ENCODE results near the gene IQSEC3. TPM values are rescaled to one million over a fixed set of nuclear protein-coding genes. Genes with fewer than 3 reads are reported as not detected.
"Not testable (repeated sequence)": the region's sequence is repeated elsewhere in the genome, so short reads cannot be mapped to it uniquely, and the experiment has no call there.

Gene IQSEC3
- 1 to 10 TPM; 3.2 to 3.6 TPM for total RNA-seq

DNA sequence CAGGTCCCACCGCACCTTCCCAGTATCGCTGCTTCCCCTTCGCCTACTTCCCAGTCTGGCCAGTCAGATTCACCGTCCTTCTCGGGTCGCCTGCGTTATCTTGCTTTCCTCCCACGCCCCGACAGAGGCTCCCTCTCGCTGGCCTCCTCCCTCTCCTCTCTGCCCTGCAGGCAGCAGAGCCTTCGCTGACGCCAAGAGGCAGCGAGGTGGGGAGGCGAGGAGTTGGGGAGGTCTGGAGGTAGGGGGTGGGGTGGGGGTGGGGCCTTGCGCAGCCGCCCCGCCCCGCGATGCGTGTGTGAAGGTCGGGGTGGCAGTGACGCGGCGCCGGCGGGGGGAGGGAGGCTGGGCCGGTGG lies at the start of gene IQSEC3:
Gene IQSEC3 (plus strand): TSS at position 340 of the 354 bp plus-strand sequence. CDS start 116 bp downstream, outside the sequence.
- not testable (repeated sequence) for DNase-seq, H3K9me3 Mint-ChIP-seq, H3K4me3 Mint-ChIP-seq, H3K27ac Mint-ChIP-seq, H3K4me1 Mint-ChIP-seq, H3K36me3 Mint-ChIP-seq
- H3K27me3 Mint-ChIP-seq: peaks cover 55% of the 10 kb centered on the region

DNA sequence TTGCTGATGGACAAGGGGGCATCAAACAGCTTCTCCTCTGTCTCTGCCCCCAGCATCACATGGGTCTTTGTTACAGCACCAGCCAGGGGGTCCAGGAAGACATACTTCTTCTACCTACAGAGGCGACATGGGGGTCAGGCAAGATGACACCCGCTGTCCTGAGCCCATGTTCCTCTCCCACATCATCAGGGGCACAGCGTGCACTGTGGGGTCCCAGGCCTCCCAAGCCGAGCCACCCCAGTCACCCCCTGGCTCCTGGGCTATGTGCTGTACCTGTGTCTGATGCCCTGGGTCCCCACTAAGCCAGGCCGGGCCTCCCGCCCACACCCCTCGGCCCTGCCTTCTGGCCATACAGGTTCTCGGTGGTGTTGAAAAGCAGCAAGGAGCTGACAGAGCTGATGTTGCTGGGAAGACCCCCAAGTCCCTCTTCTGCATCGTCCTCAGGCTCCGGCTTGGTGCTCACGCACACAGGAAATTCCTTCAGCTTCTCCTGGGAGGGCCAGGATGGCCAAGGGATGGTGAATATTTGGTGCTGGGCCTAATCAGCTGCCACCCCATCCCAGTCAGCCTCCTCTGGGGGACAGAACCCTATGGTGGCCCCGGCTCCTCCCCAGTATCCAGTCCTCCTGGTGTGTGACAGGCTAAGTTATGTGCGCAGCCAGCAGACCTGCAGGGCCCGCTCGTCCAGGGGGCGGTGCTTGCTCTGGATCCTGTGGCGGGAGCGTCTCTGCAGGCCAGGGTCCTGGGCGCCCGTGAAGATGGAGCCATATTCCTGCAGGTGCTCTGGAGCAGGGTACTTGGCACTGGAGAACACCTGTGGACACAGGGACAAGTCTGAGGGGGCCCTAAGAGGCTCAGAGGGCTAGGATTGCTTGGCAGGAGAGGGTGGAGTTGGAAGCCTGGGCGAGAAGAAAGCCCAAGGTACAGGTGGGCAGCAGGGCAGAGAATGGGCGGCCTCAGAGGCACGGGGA lies 48.9 kb upstream of the IQSEC3 start:
- not testable (repeated sequence) for H3K36me3 Mint-ChIP-seq, DNase-seq, H3K9me3 Mint-ChIP-seq, H3K4me1 Mint-ChIP-seq, H3K4me3 Mint-ChIP-seq, H3K27ac Mint-ChIP-seq, H3K27me3 Mint-ChIP-seq

DNA sequence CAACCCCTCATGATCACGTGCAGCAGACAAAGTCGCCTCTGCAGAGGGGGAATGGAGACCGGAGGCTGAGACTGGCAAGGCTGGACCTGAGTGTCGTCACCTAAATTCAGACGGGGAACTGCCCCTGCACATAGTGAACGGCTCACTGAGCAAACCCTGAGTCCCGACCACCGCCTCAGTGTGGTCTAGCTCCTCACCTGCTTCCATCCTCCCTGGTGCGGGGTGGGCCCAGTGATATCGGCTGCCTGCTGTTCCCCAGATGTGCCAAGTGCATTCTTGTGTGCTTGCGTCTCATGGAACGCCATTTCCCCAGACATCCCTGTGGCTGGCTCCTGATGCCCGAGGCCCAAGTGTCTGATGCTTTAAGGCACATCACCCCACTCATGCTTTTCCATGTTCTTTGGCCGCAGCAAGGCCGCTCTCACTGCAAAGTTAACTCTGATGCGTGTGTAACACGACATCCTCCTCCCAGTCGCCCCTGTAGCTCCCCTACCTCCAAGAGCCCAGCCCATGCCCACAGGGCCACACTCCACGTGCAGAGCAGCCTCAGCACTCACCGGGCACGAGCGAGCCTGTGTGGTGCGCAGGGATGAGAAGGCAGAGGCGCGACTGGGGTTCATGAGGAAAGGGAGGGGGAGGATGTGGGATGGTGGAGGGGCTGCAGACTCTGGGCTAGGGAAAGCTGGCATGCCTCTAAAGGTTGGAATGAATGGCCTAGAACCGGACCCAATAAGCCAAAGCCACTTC lies 47.6 kb upstream of the IQSEC3 start:
- H3K4me3 Mint-ChIP-seq, H3K27me3 Mint-ChIP-seq, H3K27ac Mint-ChIP-seq, DNase-seq, H3K9me3 Mint-ChIP-seq, H3K36me3 Mint-ChIP-seq: not testable (repeated sequence)
- H3K4me1 Mint-ChIP-seq: peaks cover 11% of the 10 kb centered on the region

DNA sequence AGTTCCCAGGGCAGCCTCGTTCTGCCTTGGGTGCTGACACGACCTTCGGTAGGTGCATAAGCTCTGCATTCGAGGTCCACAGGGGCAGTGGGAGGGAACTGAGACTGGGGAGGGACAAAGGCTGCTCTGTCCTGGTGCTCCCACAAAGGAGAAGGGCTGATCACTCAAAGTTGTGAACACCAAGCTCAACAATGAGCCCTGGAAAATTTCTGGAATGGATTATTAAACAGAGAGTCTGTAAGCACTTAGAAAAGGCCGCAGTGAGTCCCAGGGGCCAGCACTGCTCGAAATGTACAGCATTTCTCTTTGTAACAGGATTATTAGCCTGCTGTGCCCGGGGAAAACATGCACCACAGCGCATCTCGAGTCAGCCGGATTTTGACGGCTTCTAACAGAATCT lies 46.7 kb upstream of the IQSEC3 start:
- DNase-seq, H3K27me3 Mint-ChIP-seq, H3K36me3 Mint-ChIP-seq, H3K4me3 Mint-ChIP-seq, H3K9me3 Mint-ChIP-seq, H3K27ac Mint-ChIP-seq: not testable (repeated sequence)
- peaks cover 11% of the 10 kb centered on the region for H3K4me1 Mint-ChIP-seq

DNA sequence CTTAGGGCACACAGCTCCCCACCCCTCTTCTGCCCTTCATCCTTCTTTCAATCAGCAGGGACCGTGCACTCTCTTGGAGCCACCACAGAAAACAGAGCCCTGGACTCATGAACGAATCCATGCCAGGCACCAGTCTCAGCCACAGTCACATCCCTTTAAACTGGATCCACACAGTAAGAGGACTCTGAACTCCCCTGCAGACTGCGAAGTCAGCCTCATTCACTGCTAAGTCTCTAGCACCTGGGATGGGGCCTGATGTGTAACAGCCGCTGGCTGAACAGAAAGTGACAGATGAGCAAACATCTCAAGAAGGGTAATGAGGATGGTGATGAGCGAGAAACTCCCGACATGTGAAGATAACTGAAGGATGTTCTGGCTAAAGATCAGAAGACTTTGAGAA lies 45.8 kb upstream of the IQSEC3 start:
- no peaks in the 10 kb centered on the region for H3K9me3 Mint-ChIP-seq
- no peak overlapping the region for H3K27ac Mint-ChIP-seq
- peaks cover 10% of the 10 kb centered on the region for H3K36me3 Mint-ChIP-seq

DNA sequence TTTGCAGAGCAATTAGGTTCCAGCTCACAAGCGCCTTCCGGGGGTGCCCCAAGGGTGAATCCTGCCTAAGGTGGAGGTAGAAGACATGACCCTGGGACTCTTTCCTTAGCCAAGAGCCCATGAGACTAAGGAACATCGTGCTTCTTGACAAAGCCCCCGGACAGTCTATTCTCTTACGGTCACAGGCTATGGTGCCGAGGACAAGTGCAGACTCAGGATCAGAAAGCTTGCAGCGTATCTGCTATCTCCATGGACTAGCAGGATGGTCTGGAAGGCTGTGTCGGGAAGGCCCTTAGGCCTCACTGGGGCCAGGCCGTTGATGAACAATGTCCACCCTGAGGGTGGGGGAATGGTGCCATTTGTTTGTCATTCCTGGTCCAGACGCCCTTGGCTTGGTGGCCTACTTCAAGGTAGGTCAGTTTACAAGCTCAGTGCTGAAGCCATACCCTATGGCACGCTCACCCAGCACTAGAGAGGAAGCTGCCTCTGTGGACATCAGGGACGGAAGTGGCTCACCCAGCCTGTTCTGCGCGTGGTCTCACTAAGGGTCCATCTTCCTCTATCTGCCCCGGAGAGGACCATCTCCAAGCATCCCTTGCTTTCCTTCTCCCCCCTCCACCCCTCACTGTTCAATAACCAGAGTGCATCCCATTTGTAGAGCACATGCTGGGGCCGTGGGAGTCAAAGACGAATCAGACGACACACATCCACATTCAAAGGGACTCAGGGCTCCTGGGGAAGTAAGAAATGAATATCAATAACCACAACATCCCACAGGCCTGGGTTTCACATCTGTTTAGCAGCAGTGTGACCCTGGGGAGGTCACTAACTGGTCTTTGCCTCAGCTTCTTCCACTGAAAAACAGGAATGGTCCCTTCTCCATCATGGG lies 45.0 kb upstream of the IQSEC3 start:
- Mint-ChIP-seq H3K27ac (peak overlapping the region; percentile 28), H3K4me3 (no peak overlapping the region), H3K27me3 (no peaks in the 10 kb centered on the region), H3K9me3 (no peaks in the 10 kb centered on the region), H3K4me1 (peaks cover 11% of the 10 kb centered on the region), H3K36me3 (peaks cover 10% of the 10 kb centered on the region)
- peak; percentile 28 for DNase-seq

More for the DNA sequence above, 45.8 kb upstream of the IQSEC3 start:
- H3K27me3 Mint-ChIP-seq: no peaks in the 10 kb centered on the region
- no peak for DNase-seq
- no peak overlapping the region for H3K4me3 Mint-ChIP-seq
- peaks cover 11% of the 10 kb centered on the region for H3K4me1 Mint-ChIP-seq

DNA sequence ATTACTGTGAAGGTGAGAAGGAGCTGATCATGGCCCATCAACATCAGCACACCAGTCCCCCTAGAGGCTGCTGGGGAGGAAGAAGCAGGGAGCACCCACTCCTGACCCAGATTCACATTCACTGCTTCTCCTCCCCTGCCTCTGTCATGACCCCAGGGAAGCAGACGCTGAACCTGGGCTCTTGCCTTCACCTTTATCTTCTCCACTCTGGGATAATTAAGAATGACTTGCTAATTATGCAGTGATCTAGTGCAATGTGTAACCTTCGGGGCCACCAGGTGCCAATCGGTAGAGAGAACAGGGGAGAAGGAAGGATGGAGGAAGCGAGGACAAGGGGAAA lies 44.4 kb upstream of the IQSEC3 start:
- H3K9me3 Mint-ChIP-seq: no peaks in the 10 kb centered on the region
- peaks cover 10% of the 10 kb centered on the region for H3K36me3 Mint-ChIP-seq
- H3K4me3 Mint-ChIP-seq: no peak overlapping the region
- H3K27ac Mint-ChIP-seq: no peak overlapping the region
- peaks cover 11% of the 10 kb centered on the region for H3K4me1 Mint-ChIP-seq
- no peak for DNase-seq
- H3K27me3 Mint-ChIP-seq: no peaks in the 10 kb centered on the region

DNA sequence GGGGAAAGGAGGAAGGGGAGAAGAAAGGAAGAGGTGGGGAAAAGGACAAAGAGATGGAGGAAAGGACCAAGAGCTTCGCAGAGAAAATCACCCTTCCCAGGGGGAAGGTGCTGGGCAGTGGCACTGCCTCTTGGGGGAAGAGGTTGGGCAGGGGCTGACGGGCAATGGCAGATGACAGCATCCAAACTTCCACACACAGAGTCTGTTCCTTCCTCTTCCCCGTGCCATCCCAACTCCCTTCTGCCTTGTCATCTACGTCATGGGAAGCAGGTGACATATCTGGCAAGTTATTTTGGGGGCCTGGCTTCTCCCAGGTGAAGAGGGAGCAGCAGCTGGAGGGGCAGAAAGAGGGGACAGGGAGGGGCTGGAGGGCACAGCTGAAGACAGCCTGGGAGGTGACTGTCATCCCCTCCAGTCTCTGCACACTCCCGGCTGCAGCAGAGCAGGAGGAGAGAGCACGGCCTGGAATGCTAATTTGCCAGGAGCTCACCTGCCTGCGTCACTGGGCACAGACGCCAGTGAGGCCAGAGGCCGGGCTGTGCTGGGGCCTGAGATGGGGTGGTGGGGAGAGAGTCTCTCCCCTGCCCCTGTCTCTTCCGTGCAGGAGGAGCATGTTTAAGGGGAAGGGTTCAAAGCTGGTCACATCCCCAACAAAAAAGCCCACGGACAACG lies 43.9 kb upstream of the IQSEC3 start:
- Mint-ChIP-seq H3K27ac (no peak overlapping the region), H3K4me1 (peaks cover 11% of the 10 kb centered on the region), H3K9me3 (no peaks in the 10 kb centered on the region), H3K36me3 (peaks cover 10% of the 10 kb centered on the region), H3K4me3 (no peak overlapping the region), H3K27me3 (no peaks in the 10 kb centered on the region)
- DNase-seq: no peak

DNA sequence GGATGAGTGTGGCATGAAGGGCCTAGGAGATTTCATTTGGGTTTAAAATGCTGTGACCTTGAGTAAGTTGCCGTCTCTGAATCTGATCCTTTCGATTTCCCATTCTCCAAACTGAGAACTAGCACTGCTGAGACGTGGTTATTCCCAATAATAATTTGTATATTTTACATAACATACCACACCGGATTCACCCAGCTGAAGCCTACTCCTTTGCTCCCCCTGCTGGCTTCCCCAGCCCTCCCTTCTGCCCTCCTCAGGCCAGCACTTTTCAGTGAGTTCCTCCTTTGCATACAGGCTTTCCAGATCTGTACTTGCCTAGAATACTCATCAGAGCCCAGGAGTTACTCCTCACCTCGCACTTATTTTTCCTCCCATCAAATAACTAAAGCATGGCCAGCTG lies 38.7 kb upstream of the IQSEC3 start:
- not testable (repeated sequence) for H3K4me3 Mint-ChIP-seq, H3K36me3 Mint-ChIP-seq, H3K27ac Mint-ChIP-seq, H3K4me1 Mint-ChIP-seq, H3K9me3 Mint-ChIP-seq, H3K27me3 Mint-ChIP-seq, DNase-seq

DNA sequence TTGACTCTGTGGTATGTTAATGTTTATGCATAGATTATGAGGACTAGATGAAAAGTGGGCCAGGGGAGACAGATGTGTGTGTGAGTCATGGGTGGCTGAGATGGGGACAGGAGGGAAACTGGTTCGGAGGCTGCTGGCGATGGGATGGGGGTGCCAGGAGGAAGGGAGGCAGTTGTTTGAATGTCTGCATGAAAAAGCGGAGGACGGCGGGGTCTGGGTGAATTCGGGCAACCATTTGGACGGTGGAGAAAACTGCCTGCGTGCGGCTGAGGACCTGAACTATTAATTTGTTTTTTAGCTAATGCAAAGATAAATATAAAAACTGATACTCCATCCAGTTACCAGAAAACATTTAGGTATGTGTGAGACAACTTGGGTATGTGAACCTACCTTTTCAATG lies 27.8 kb upstream of the IQSEC3 start:
- H3K4me3 Mint-ChIP-seq, H3K4me1 Mint-ChIP-seq, H3K36me3 Mint-ChIP-seq, DNase-seq, H3K27me3 Mint-ChIP-seq, H3K9me3 Mint-ChIP-seq, H3K27ac Mint-ChIP-seq: not testable (repeated sequence)

DNA sequence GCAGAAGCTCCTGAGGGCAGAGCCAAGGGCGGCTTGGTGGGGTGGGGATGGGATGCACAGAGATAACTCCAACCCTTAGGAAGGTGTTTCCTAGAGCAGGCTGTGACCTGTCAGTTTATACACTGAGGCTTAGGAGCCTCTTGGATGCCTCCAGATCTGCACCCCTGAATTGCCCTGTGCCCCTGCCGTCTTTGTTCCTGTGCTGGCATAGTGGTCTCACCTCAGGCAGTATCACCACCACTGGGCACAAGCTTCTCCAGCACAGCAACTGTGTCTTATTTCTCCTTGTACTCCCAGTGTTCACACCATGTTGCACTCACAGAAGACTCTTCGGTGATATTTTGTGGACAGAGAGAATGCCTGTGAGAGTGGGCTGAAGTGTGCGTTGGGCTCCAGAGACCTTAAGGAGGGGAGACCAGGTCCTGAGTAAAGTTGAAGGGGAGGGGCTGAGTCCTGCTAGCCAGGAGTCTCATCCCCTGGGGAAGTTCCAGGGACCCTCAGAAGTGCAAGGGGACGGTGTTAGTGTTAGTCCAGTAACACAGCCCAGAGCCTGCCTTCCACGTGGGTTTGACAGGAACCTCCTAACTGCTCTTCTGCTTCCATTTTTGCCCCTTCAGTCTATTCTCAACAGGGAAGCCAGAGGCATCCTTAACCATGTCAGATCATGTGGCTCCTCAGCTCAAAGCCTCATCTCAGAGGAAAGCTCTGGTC lies 26.9 kb upstream of the IQSEC3 start:
- not testable (repeated sequence) for H3K4me3 Mint-ChIP-seq, H3K4me1 Mint-ChIP-seq, H3K27ac Mint-ChIP-seq, H3K36me3 Mint-ChIP-seq, H3K27me3 Mint-ChIP-seq, DNase-seq, H3K9me3 Mint-ChIP-seq

DNA sequence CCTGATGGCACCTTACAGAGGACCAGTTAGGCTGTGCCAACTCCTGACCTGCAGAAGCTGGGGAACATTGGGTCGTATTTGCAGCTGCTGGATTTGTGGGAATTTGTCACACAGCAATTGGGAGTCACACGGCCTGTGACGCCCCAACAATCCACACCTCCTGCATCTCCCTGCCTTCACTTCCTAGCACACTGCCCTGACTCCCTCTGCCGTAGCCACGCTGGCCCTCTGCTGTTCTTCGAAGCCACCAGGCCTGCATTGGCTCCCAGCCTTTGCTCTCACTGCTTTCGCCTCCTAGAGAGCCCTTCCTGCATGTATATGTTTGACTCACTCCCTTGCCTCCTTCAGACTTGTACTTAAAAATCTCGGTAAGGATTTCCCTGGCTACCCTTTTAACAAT lies 22.2 kb upstream of the IQSEC3 start:
- H3K27ac Mint-ChIP-seq, DNase-seq, H3K36me3 Mint-ChIP-seq, H3K4me3 Mint-ChIP-seq, H3K9me3 Mint-ChIP-seq, H3K4me1 Mint-ChIP-seq: not testable (repeated sequence)
- peaks cover 29% of the 10 kb centered on the region for H3K27me3 Mint-ChIP-seq

DNA sequence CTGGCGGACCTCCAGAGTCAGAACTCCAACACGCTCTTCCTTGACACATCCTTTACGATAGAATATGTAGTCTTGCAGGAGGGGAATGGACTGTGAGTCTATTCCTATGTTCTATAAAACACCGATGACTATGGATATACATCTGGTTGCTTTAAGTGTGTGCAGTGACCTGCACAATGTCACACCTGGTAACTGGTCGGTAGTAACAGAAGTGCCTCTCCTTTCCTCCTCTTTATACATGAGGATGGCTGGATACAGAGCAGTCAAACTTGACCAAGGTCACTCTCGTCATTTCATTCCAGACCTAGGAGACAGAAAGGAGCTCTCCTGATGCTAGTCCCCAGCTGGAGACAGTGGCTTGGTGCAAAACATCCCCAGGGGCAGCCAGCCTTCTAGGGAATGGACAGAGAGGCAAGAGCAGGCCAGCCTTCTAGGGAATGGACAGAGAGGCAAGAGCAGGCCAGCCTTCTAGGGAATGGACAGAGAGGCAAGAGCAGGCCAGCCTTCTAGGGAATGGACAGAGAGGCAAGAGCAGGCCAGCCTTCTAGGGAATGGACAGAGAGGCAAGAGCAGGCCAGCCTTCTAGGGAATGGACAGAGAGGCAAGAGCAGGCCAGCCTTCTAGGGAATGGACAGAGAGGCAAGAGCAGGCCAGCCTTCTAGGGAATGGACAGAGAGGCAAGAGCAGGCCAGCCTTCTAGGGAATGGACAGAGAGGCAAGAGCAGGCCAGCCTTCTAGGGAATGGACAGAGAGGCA lies 21.2 kb upstream of the IQSEC3 start:
- H3K4me3 Mint-ChIP-seq, H3K36me3 Mint-ChIP-seq, H3K27ac Mint-ChIP-seq, DNase-seq, H3K4me1 Mint-ChIP-seq, H3K9me3 Mint-ChIP-seq: not testable (repeated sequence)
- H3K27me3 Mint-ChIP-seq: peaks cover 32% of the 10 kb centered on the region

DNA sequence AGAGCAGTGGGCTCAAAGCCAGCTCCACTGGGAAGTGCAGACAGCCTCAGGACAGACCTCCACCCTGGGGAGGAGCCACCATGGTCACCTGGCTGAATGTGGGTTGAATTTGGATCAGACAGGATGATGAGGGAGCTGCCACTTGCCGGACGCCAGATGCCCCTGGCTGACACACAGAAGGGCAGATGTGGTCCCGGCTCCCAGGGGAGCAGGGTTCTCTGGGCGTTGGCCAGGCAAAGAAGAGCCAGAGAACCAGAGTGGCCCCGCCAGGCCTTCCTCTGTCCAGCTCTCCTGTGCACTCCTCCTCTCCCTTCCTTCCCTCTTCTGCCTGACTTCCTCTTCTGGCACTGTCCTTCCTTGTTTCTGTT lies 20.6 kb upstream of the IQSEC3 start:
- not testable (repeated sequence) for H3K9me3 Mint-ChIP-seq, H3K27ac Mint-ChIP-seq, DNase-seq

More for the DNA sequence above, 20.6 kb upstream of the IQSEC3 start:
- H3K4me3 Mint-ChIP-seq, H3K4me1 Mint-ChIP-seq, H3K36me3 Mint-ChIP-seq: not testable (repeated sequence)
- peaks cover 32% of the 10 kb centered on the region for H3K27me3 Mint-ChIP-seq
